SK-N-SH (cell line): Measurements from ENCODE around the gene SANBR. TPM values are rescaled to one million over a fixed set of nuclear protein-coding genes. Genes with fewer than 3 reads are reported as not detected.

ENCODE experiments used
- CTCF ChIA-PET: fragments of 300-600, 350-600 bp; formaldehyde crosslinking; extraction: SDS; loops from one replicate; lab custom pipeline; 2021; lab: Yijun Ruan, JAX
- POLR2A ChIA-PET: fragments of 350-600 bp; sonication (Branson Sonifier 250); formaldehyde crosslinking; extraction: SDS; loops from one replicate; lab custom pipeline; 2020; ENCODE audit warnings: antibody characterized with exemption, inconsistent platforms; lab: Yijun Ruan, JAX
- DNase-seq: peaks from one replicate; pipeline ENCODE4 v3.0.0; 2012
- H2AFZ ChIP-seq: fragments of 200-600 bp; sonication (generic); 2 replicates; pipeline ENCODE4 v1.8.1; 2016; ENCODE audit warnings: antibody characterized with exemption, mild to moderate bottlenecking, low read depth
- H3F3A ChIP-seq: fragments of 200-600 bp; sonication (generic); replicated peaks from 2 replicates; pipeline ENCODE3; 2016; ENCODE audit warnings: antibody characterized with exemption, mild to moderate bottlenecking; ENCODE audit not compliant: insufficient read depth
- H3K27ac ChIP-seq, 2 experiments: fragments of 200-500 bp in 1 of 2; fragments of 200-600 bp in 1 of 2; sonication (Bioruptor generic) in 1 of 2; sonication (generic), shearing (Covaris generic) in 1 of 2; 2 replicates each; pipeline versions ENCODE4 v1.5.1 to v1.6.1; 2014 to 2016; ENCODE audit warnings: low read depth in 2 of 2, inconsistent platforms in 1 of 2, low read length in 1 of 2, mild to moderate bottlenecking in 1 of 2, mixed read lengths in 1 of 2
- H3K27me3 ChIP-seq: fragments of 200-600 bp; sonication (generic), shearing (Covaris generic); 2 replicates; pipeline ENCODE4 v1.6.1; 2016; ENCODE audit warnings: mixed run types; ENCODE audit not compliant: insufficient read depth
- H3K36me3 ChIP-seq, 2 experiments: fragments of 200-500 bp in 1 of 2; fragments of 200-600 bp in 1 of 2; sonication (Bioruptor generic) in 1 of 2; sonication (generic) in 1 of 2; replicated peaks in 1 of 2; 2 replicates each; pipeline versions ENCODE3 to v1.5.1; 2014 to 2016; ENCODE audit warnings: low read length in 1 of 2, mild to moderate bottlenecking in 1 of 2; ENCODE audit not compliant: insufficient read depth in 2 of 2, control insufficient read depth in 1 of 2
- H3K4me1 ChIP-seq, 2 experiments: fragments of 200-500 bp in 1 of 2; fragments of 200-600 bp in 1 of 2; sonication (Bioruptor generic) in 1 of 2; sonication (generic), shearing (Covaris generic) in 1 of 2; 2 replicates each; pipeline versions ENCODE4 v1.5.1 to v1.6.1; 2014 to 2016; ENCODE audit warnings: low read depth in 1 of 2, low read length in 1 of 2, mixed run types in 1 of 2; ENCODE audit not compliant: insufficient read depth in 2 of 2, control insufficient read depth in 1 of 2
- H3K4me2 ChIP-seq: fragments of 200-600 bp; sonication (generic), shearing (Covaris generic); 2 replicates; pipeline ENCODE4 v1.6.1; 2017; ENCODE audit warnings: mixed run types
- H3K4me3 ChIP-seq, 2 experiments: fragments of 200-500 bp in 1 of 2; fragments of 200-600 bp in 1 of 2; sonication (Bioruptor generic) in 1 of 2; sonication (generic), shearing (Covaris generic) in 1 of 2; 2 replicates each; pipeline versions ENCODE4 v1.5.1 to v1.8.1; 2014 to 2016; ENCODE audit warnings: low read depth in 2 of 2, inconsistent platforms in 1 of 2, low read length in 1 of 2, mild to moderate bottlenecking in 1 of 2, mixed read lengths in 1 of 2, moderate library complexity in 1 of 2
- H3K79me2 ChIP-seq: fragments of 200-600 bp; sonication (generic); 2 replicates; pipeline ENCODE4 v1.8.1; 2017; ENCODE audit warnings: mild to moderate bottlenecking; ENCODE audit not compliant: insufficient read depth
- H3K9ac ChIP-seq: fragments of 200-600 bp; sonication (generic); 2 replicates; pipeline ENCODE4 v1.6.1; 2017; ENCODE audit warnings: mixed run types
- H3K9me2 ChIP-seq: fragments of 200-600 bp; sonication (generic); 2 replicates; pipeline ENCODE4 v1.6.1; 2017; ENCODE audit warnings: mixed run types
- H3K9me3 ChIP-seq: fragments of 200-600 bp; sonication (generic); 2 replicates; pipeline ENCODE4 v1.6.1; 2017; ENCODE audit warnings: mixed run types, mild to moderate bottlenecking, moderate library complexity
- H4K20me1 ChIP-seq: fragments of 200-600 bp; sonication (generic); 2 replicates; pipeline ENCODE4 v1.6.1; 2017; ENCODE audit warnings: mild to moderate bottlenecking, mixed run types; ENCODE audit not compliant: insufficient read depth
- CHD2 ChIP-seq: fragments of 150-350 bp; IDR thresholded peaks from 2 replicates; pipeline ENCODE4 v1.6.1; 2018; ENCODE audit warnings: low read length; ENCODE audit not compliant: partially characterized antibody
- ELF1 ChIP-seq: IDR thresholded peaks from 2 replicates; pipeline ENCODE4 v1.4.0; 2012
- FOXJ3 ChIP-seq: sonication (generic); formaldehyde crosslinking; IDR thresholded peaks from 2 replicates; pipeline ENCODE4 v1.5.1; 2020; ENCODE audit warnings: mild to moderate bottlenecking, missing genetic modification reagents
- GABPA ChIP-seq: IDR thresholded peaks from 2 replicates; pipeline ENCODE4 v1.4.0; 2012; ENCODE audit warnings: low read depth, mild to moderate bottlenecking
- GATA2 ChIP-seq: sonication (generic); formaldehyde crosslinking; IDR thresholded peaks from 2 replicates; pipeline ENCODE4 v1.5.0; 2020; ENCODE audit warnings: mild to moderate bottlenecking, missing genetic modification reagents
- JUND ChIP-seq: IDR thresholded peaks from 2 replicates; pipeline ENCODE4 v1.4.0; 2012
- MEF2A ChIP-seq: IDR thresholded peaks from 2 replicates; pipeline ENCODE4 v1.4.0; 2012; ENCODE audit warnings: low read depth, borderline replicate concordance
- MXI1 ChIP-seq: IDR thresholded peaks from 2 replicates; pipeline ENCODE4 v1.6.1; 2012; ENCODE audit warnings: mild to moderate bottlenecking, low read depth, low read length, improper control_type of control experiment
- POLR2AphosphoS5 ChIP-seq: IDR thresholded peaks from 2 replicates; pipeline ENCODE4 v1.6.1; 2012; ENCODE audit warnings: low read depth, low read length
- RAD21 ChIP-seq: IDR thresholded peaks from 2 replicates; pipeline ENCODE4 v1.6.1; 2012; ENCODE audit warnings: mild to moderate bottlenecking, low read length
- REST ChIP-seq: IDR thresholded peaks from 2 replicates; pipeline ENCODE4 v1.6.1; 2012; ENCODE audit warnings: mild to moderate bottlenecking, low read depth, low read length, moderate library complexity
- RFX5 ChIP-seq: IDR thresholded peaks from 2 replicates; pipeline ENCODE4 v1.6.1; 2012; ENCODE audit warnings: mild to moderate bottlenecking, improper control_type of control experiment, low read length
- SIN3A ChIP-seq: IDR thresholded peaks from 2 replicates; pipeline ENCODE4 v1.6.1; 2012; ENCODE audit warnings: low read depth, mild to moderate bottlenecking, low read length, moderate library complexity, borderline replicate concordance
- SMC3 ChIP-seq: IDR thresholded peaks from 2 replicates; pipeline ENCODE4 v1.6.1; 2012; ENCODE audit warnings: low read depth, low read length, improper control_type of control experiment
- TAF1 ChIP-seq: IDR thresholded peaks from 2 replicates; pipeline ENCODE4 v1.6.1; 2012; ENCODE audit warnings: low read depth, mild to moderate bottlenecking, low read length, moderate library complexity, borderline replicate concordance
- TCF12 ChIP-seq: IDR thresholded peaks from 2 replicates; pipeline ENCODE4 v1.4.0; 2012
- TEAD4 ChIP-seq: IDR thresholded peaks from 2 replicates; pipeline ENCODE4 v1.4.0; 2012; ENCODE audit warnings: mild to moderate bottlenecking, borderline replicate concordance; ENCODE audit not compliant: insufficient read depth
- WGBS: methylation state at CpG from one replicate; pipeline ENCODE4 v1.1.6; 2017; ENCODE audit warnings: low lambda C conversion rate; 5-methylcytosine and 5-hydroxymethylcytosine counted together
- polyA plus RNA-seq, 3 experiments: library from polyadenylated mRNA; depleted of rRNA; stranded (reverse); fragments of >200 nt; gene quantifications; 2 replicates each; pipeline ENCODE4 v1.2.3, GENCODE V29; 2012
- TF ChIP-seq, protein P1 (sequence below): IDR thresholded peaks from 2 replicates; pipeline ENCODE4; 2012
- TF ChIP-seq, protein P2 (sequence below): fragments of 200-600 bp; sonication (generic); IDR thresholded peaks from 2 replicates; pipeline ENCODE4 v1.6.1; 2017; ENCODE audit warnings: antibody characterized with exemption, mild to moderate bottlenecking, moderate library complexity

Gene SANBR
- polyA plus RNA-seq, 1 of the 3 experiments (the other 2 are of a cell fraction) = 4.3 TPM

DNA sequence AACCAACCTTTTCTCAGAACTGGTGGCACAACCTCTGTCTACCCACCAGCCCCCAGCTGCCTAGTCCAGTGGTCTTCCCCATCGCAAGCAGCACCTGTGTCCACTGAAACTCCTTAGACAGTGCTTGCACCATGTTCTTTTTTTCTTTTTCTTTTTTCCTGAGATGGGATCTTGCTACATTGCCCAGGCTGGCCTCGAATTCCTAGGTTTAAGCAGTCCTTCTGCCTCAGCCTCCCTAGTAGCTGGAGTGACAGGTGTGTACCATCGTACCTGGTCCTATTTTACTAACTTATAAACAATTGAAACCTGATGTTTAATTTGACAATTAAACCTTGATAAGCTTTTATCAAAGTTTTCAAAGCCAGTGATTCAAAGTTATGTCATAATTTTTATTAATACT is 30.8 kb downstream of the SANBR start:
- Histone ChIP-seq H3F3A (peaks cover 4% of the 10 kb centered on the region), H3K4me3 (no peak overlapping the region), H3K79me2 (no peaks in the 10 kb centered on the region), H3K27ac (no peak overlapping the region), H3K9me2 (no peaks in the 10 kb centered on the region), H2AFZ (no peak overlapping the region), H3K36me3 (peaks cover 0 to 27% of the 10 kb centered on the region in 2 experiments), H3K4me1 (no peaks in the 10 kb centered on the region), H3K9ac (no peak overlapping the region), H4K20me1 (no peaks in the 10 kb centered on the region), H3K27me3 (no peaks in the 10 kb centered on the region), H3K4me2 (no peak overlapping the region), H3K9me3 (no peaks in the 10 kb centered on the region)
- no peak for DNase-seq
- WGBS = 89% methylated on average over 3 of the region's 3 CpGs
- CTCF ChIA-PET = interaction anchor here (0.9 kb wide), 1 partner anchor 39 kb away, joined by 3 read pairs; no protein-coding TSS in a partner anchor
- POLR2A ChIA-PET = interaction anchor here (0.6 kb wide), 1 partner anchor 9 kb away, joined by 6 read pairs; no protein-coding TSS in a partner anchor
- TF ChIP-seq RFX5 (no peak), POLR2AphosphoS5 (no peak), ELF1 (no peak), SIN3A (no peak), TEAD4 (no peak), GABPA (no peak), MXI1 (no peak), GATA2 (no peak), MEF2A (no peak), JUND (no peak), RAD21 (no peak), CHD2 (no peak), TAF1 (no peak), TCF12 (no peak), SMC3 (no peak), FOXJ3 (CRISPR knock-in tag) (no peak), REST (no peak)
- TF ChIP-seq, protein P1, sequence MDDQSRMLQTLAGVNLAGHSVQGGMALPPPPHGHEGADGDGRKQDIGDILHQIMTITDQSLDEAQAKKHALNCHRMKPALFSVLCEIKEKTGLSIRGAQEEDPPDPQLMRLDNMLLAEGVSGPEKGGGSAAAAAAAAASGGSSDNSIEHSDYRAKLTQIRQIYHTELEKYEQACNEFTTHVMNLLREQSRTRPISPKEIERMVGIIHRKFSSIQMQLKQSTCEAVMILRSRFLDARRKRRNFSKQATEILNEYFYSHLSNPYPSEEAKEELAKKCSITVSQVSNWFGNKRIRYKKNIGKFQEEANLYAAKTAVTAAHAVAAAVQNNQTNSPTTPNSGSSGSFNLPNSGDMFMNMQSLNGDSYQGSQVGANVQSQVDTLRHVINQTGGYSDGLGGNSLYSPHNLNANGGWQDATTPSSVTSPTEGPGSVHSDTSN = no peak
- TF ChIP-seq, protein P2, sequence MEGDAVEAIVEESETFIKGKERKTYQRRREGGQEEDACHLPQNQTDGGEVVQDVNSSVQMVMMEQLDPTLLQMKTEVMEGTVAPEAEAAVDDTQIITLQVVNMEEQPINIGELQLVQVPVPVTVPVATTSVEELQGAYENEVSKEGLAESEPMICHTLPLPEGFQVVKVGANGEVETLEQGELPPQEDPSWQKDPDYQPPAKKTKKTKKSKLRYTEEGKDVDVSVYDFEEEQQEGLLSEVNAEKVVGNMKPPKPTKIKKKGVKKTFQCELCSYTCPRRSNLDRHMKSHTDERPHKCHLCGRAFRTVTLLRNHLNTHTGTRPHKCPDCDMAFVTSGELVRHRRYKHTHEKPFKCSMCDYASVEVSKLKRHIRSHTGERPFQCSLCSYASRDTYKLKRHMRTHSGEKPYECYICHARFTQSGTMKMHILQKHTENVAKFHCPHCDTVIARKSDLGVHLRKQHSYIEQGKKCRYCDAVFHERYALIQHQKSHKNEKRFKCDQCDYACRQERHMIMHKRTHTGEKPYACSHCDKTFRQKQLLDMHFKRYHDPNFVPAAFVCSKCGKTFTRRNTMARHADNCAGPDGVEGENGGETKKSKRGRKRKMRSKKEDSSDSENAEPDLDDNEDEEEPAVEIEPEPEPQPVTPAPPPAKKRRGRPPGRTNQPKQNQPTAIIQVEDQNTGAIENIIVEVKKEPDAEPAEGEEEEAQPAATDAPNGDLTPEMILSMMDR = no peak
